ES-I3 (cell line): ENCODE data around the gene HLA-DQB1.

Experiments used
- H3K36me3 ChIP-seq: 2 replicates; pipeline ENCODE4 v1.6.1; 2013; ENCODE audit warnings: mild to moderate bottlenecking, low read length, control low read depth, moderate library complexity; ENCODE audit not compliant: insufficient read depth
- H3K4me1 ChIP-seq: 2 replicates; pipeline ENCODE4 v1.6.1; 2013; ENCODE audit warnings: mild to moderate bottlenecking, control low read depth, low read length; ENCODE audit not compliant: insufficient read depth
- H3K9ac ChIP-seq: 2 replicates; pipeline ENCODE4 v1.6.1; 2013; ENCODE audit warnings: low read depth, mild to moderate bottlenecking, low read length, moderate library complexity
- H3K9me3 ChIP-seq: 2 replicates; pipeline ENCODE4 v1.6.1; 2013; ENCODE audit warnings: mild to moderate bottlenecking, low read length, moderate library complexity; ENCODE audit not compliant: control insufficient read depth, insufficient read depth

Gene HLA-DQB1

GRCh38 chr6:32625137-32625536, 41.3 kb downstream of the HLA-DQB1 start:
- no peaks in the 10 kb centered on the region for H3K36me3 ChIP-seq
- no peaks in the 10 kb centered on the region for H3K9me3 ChIP-seq
- H3K9ac ChIP-seq: no peak overlapping the region
- no peaks in the 10 kb centered on the region for H3K4me1 ChIP-seq

- Histone ChIP-seq H3K9ac (no peak overlapping the region), H3K9me3 (no peaks in the 10 kb centered on the region), H3K36me3 (no peaks in the 10 kb centered on the region), H3K4me1 (no peaks in the 10 kb centered on the region)
These were observed 41.9 kb downstream of the HLA-DQB1 start for GRCh38 chr6:32624565-32624964.

GRCh38 chr6:32623693-32624092, 42.8 kb downstream of the HLA-DQB1 start:
- Histone ChIP-seq H3K9me3 (no peaks in the 10 kb centered on the region), H3K9ac (no peak overlapping the region), H3K4me1 (no peaks in the 10 kb centered on the region), H3K36me3 (no peaks in the 10 kb centered on the region)

- H3K9me3 ChIP-seq: no peaks in the 10 kb centered on the region
- H3K4me1 ChIP-seq: no peaks in the 10 kb centered on the region
- H3K9ac ChIP-seq: no peak overlapping the region
- no peaks in the 10 kb centered on the region for H3K36me3 ChIP-seq
These were observed 43.7 kb downstream of the HLA-DQB1 start for GRCh38 chr6:32622545-32623401.

GRCh38 chr6:32621372-32621771, 45.1 kb downstream of the HLA-DQB1 start:
- no peaks in the 10 kb centered on the region for H3K9me3 ChIP-seq
- no peaks in the 10 kb centered on the region for H3K36me3 ChIP-seq
- no peak overlapping the region for H3K9ac ChIP-seq
- H3K4me1 ChIP-seq: no peaks in the 10 kb centered on the region

- H3K36me3 ChIP-seq: no peaks in the 10 kb centered on the region
- no peak overlapping the region for H3K9ac ChIP-seq
- no peaks in the 10 kb centered on the region for H3K9me3 ChIP-seq
- H3K4me1 ChIP-seq: peaks cover 6% of the 10 kb centered on the region; the same call in 1 of the 2 replicates
These were observed 48.7 kb downstream of the HLA-DQB1 start for GRCh38 chr6:32617751-32618150.

- H3K4me1 ChIP-seq: peaks cover 6% of the 10 kb centered on the region; the same call in 1 of the 2 replicates
- H3K9me3 ChIP-seq: no peaks in the 10 kb centered on the region
- H3K9ac ChIP-seq: no peak overlapping the region
- no peaks in the 10 kb centered on the region for H3K36me3 ChIP-seq
These were observed 50.4 kb downstream of the HLA-DQB1 start for GRCh38 chr6:32615885-32616532.

- Histone ChIP-seq H3K36me3 (no peaks in the 10 kb centered on the region), H3K9ac (no peak overlapping the region), H3K9me3 (no peaks in the 10 kb centered on the region), H3K4me1 (peaks cover 6% of the 10 kb centered on the region; the same call in 1 of the 2 replicates)
These were observed 51.9 kb downstream of the HLA-DQB1 start for GRCh38 chr6:32614366-32615081.

GRCh38 chr6:32613475-32613874, 53.0 kb downstream of the HLA-DQB1 start:
- H3K9me3 ChIP-seq: no peaks in the 10 kb centered on the region
- peaks cover 6% of the 10 kb centered on the region; the same call in 1 of the 2 replicates for H3K4me1 ChIP-seq
- H3K9ac ChIP-seq: no peak overlapping the region
- no peaks in the 10 kb centered on the region for H3K36me3 ChIP-seq

- H3K9me3 ChIP-seq: no peaks in the 10 kb centered on the region
- no peaks in the 10 kb centered on the region for H3K36me3 ChIP-seq
- no peak overlapping the region for H3K9ac ChIP-seq
- peaks cover 6% of the 10 kb centered on the region; the same call in 1 of the 2 replicates for H3K4me1 ChIP-seq
These were observed 55.7 kb downstream of the HLA-DQB1 start for GRCh38 chr6:32610682-32611296.

- peaks cover 6% of the 10 kb centered on the region; the same call in 1 of the 2 replicates for H3K4me1 ChIP-seq
- peak overlapping the region; percentile 18; the same call in 1 of the 2 replicates for H3K9ac ChIP-seq
- no peaks in the 10 kb centered on the region for H3K9me3 ChIP-seq
- no peaks in the 10 kb centered on the region for H3K36me3 ChIP-seq
These were observed 56.5 kb downstream of the HLA-DQB1 start for GRCh38 chr6:32609731-32610640.
